Hepatocyte (in vitro differentiated cells): Measurements from ENCODE around the gene ACTG1. TPM values are rescaled to one million over a fixed set of nuclear protein-coding genes. Genes with fewer than 3 reads are reported as not detected.

Source experiments
- DNase-seq: peaks from one replicate; pipeline ENCODE4 v3.0.0-alpha.2; 2016; ENCODE audit warnings: low spot score
- H2AFZ ChIP-seq: fragments of 200-600 bp; sonication (generic); 2 replicates; pipeline ENCODE4 v1.6.0; 2016; ENCODE audit warnings: antibody characterized with exemption, mild to moderate bottlenecking
- H3K27ac ChIP-seq: fragments of 200-600 bp; sonication (generic); 2 replicates; pipeline ENCODE4 v1.5.1; 2016; ENCODE audit warnings: mild to moderate bottlenecking
- H3K27me3 ChIP-seq: fragments of 200-600 bp; sonication (generic); 2 replicates; pipeline ENCODE4 v1.6.1; 2016
- H3K36me3 ChIP-seq: fragments of 200-600 bp; sonication (generic); replicated peaks from 2 replicates; pipeline ENCODE4 v1.5.1; 2016; ENCODE audit warnings: low read depth; ENCODE audit not compliant: insufficient read depth
- H3K4me1 ChIP-seq: fragments of 200-600 bp; sonication (generic); 2 replicates; pipeline ENCODE4 v1.5.1; 2016; ENCODE audit warnings: mild to moderate bottlenecking, moderate library complexity; ENCODE audit not compliant: insufficient read depth
- H3K4me2 ChIP-seq: fragments of 200-600 bp; sonication (generic); 2 replicates; pipeline ENCODE4 v1.6.0; 2016
- H3K4me3 ChIP-seq: fragments of 200-600 bp; sonication (generic); 2 replicates; pipeline ENCODE4 v1.5.1; 2016; ENCODE audit warnings: mild to moderate bottlenecking
- H3K79me2 ChIP-seq: fragments of 200-600 bp; sonication (generic); 2 replicates; pipeline ENCODE4 v1.6.0; 2017; ENCODE audit warnings: mild to moderate bottlenecking
- H3K9me2 ChIP-seq: fragments of 200-600 bp; sonication (generic); replicated peaks from 2 replicates; pipeline ENCODE4 v1.6.0; 2017; ENCODE audit warnings: mild to moderate bottlenecking; ENCODE audit not compliant: insufficient read depth
- H3K9me3 ChIP-seq: fragments of 200-600 bp; sonication (generic); 2 replicates; pipeline ENCODE4 v1.5.1; 2016; ENCODE audit warnings: low read depth, mild to moderate bottlenecking
- H4K20me1 ChIP-seq: fragments of 200-600 bp; sonication (generic); 2 replicates; pipeline ENCODE4 v1.6.0; 2016; ENCODE audit warnings: mild to moderate bottlenecking; ENCODE audit not compliant: insufficient read depth, poor library complexity, severe bottlenecking
- EZH2 ChIP-seq: fragments of 200-600 bp; sonication (generic); IDR thresholded peaks from 2 replicates; pipeline ENCODE4 v1.6.1; 2016; ENCODE audit warnings: antibody characterized with exemption, mild to moderate bottlenecking, borderline replicate concordance
- EZH2phosphoT487 ChIP-seq: fragments of 200-600 bp; sonication (generic); IDR thresholded peaks from one replicate; pipeline ENCODE4 v1.6.1; 2018; ENCODE audit warnings: antibody characterized with exemption, mild to moderate bottlenecking, low read depth, moderate library complexity; ENCODE audit not compliant: unreplicated experiment, severe bottlenecking
- WGBS: methylation state at CpG from one replicate; pipeline ENCODE4 v1.1.6; 2016; ENCODE audit warnings: low lambda C conversion rate; ENCODE audit errors: missing lambda C conversion rate; 5-methylcytosine and 5-hydroxymethylcytosine counted together
- polyA plus RNA-seq: library from polyadenylated mRNA; unstranded; fragments of >200 nt; fragmentation: Nextera tagmentation; extraction: Ambion mirVana; gene quantifications from 2 replicates; pipeline ENCODE4 v1.2.1, GENCODE V29; 2016
- total RNA-seq: library from RNA; depleted of rRNA; stranded (reverse); fragments of >200 nt; gene quantifications from 2 replicates; pipeline ENCODE4 v1.2.3, GENCODE V29; 2014
- TF ChIP-seq, protein P1 (sequence below): fragments of 200-600 bp; sonication (generic); IDR thresholded peaks from 2 replicates; pipeline ENCODE4 v1.5.1; 2016; ENCODE audit warnings: antibody characterized with exemption, mild to moderate bottlenecking; ENCODE audit not compliant: poor library complexity

ACTG1 gene
- total and polyA plus RNA-seq, 2 experiments from 2014 or later = 2,832 to 3,298 TPM

- H3K4me1 ChIP-seq = peaks cover 16% of the 10 kb centered on the region
- no peak overlapping the region for H3K4me2 ChIP-seq
- no peaks in the 10 kb centered on the region for H3K27me3 ChIP-seq
- TF ChIP-seq, protein P1, sequence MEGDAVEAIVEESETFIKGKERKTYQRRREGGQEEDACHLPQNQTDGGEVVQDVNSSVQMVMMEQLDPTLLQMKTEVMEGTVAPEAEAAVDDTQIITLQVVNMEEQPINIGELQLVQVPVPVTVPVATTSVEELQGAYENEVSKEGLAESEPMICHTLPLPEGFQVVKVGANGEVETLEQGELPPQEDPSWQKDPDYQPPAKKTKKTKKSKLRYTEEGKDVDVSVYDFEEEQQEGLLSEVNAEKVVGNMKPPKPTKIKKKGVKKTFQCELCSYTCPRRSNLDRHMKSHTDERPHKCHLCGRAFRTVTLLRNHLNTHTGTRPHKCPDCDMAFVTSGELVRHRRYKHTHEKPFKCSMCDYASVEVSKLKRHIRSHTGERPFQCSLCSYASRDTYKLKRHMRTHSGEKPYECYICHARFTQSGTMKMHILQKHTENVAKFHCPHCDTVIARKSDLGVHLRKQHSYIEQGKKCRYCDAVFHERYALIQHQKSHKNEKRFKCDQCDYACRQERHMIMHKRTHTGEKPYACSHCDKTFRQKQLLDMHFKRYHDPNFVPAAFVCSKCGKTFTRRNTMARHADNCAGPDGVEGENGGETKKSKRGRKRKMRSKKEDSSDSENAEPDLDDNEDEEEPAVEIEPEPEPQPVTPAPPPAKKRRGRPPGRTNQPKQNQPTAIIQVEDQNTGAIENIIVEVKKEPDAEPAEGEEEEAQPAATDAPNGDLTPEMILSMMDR = no peak
- TF ChIP-seq EZH2 (no peak), EZH2phosphoT487 (no peak)
- H3K9me2 ChIP-seq = no peaks in the 10 kb centered on the region
- H3K36me3 ChIP-seq = no peaks in the 10 kb centered on the region
- peaks cover 3% of the 10 kb centered on the region for H3K79me2 ChIP-seq
- no peak overlapping the region for H3K27ac ChIP-seq
- no peaks in the 10 kb centered on the region for H4K20me1 ChIP-seq
- no peak overlapping the region for H2AFZ ChIP-seq
- DNase-seq = no peak
- H3K9me3 ChIP-seq = no peaks in the 10 kb centered on the region
- WGBS = 78% methylated on average over 21 of the region's 21 CpGs
- no peak overlapping the region for H3K4me3 ChIP-seq
These were observed 32.2 kb downstream of the ACTG1 start for GRCh38 chr17:81480140-81481072.

DNA sequence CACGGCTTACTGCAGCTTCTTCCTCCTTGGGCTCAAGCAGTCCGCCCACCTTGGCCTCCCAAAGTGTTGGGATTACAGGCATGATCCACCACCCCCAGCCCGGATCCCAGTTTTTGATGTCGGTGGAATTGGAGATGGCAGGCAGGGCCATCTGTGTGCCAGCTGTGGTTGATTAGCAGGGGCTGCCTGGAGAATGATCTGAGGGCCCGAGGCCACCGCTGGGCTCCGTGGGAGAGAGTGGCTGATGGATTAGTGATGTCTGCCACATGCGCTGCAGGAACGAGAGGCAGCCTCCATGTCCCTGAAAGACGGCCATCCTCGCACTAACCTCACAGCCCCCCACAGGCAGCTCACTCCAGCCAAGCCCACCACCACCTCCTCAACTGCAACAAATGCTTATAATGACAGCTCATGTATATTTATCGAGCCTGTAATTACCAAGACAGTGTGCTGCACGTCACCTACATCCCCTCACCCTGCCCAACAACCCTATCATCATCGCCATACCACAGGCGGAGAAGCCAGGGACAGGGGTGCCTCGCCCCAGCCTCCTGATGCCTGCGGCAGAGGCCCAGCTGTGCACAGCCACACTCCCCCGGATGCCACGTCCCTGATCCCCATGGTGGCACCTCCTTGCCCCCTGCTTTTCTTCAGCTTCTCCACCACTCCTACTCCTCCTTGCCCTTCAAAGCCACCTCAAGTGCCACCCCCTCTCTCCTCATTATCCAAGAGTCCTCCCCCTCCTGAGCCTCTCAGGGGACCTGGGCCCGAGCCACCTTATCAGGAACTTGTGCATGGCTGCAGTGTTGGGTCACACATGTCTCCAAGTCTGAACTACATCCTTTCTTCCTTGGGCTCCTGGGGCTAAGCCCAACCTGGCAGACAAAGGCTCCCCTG is 33.2 kb downstream of the ACTG1 start:
- no peak for DNase-seq
- no peaks in the 10 kb centered on the region for H3K36me3 ChIP-seq
- TF ChIP-seq, protein P1 = no peak
- TF ChIP-seq EZH2phosphoT487 = no peak
- no peak for TF ChIP-seq EZH2
- H3K27me3 ChIP-seq = no peaks in the 10 kb centered on the region
- WGBS = 83% methylated on average over 20 of the region's 20 CpGs
- H3K4me1 ChIP-seq = peaks cover 13% of the 10 kb centered on the region
- H4K20me1 ChIP-seq = no peaks in the 10 kb centered on the region
- H2AFZ ChIP-seq = no peak overlapping the region
- H3K4me2 ChIP-seq = no peak overlapping the region
- H3K4me3 ChIP-seq = no peak overlapping the region
- peaks cover 3% of the 10 kb centered on the region for H3K79me2 ChIP-seq
- no peaks in the 10 kb centered on the region for H3K9me3 ChIP-seq
- no peak overlapping the region for H3K27ac ChIP-seq
- no peaks in the 10 kb centered on the region for H3K9me2 ChIP-seq

- H3K27ac ChIP-seq = no peak overlapping the region
- no peaks in the 10 kb centered on the region for H3K27me3 ChIP-seq
- no peak overlapping the region for H3K4me2 ChIP-seq
- H3K9me3 ChIP-seq = no peaks in the 10 kb centered on the region
- no peak overlapping the region for H2AFZ ChIP-seq
- H3K4me3 ChIP-seq = no peak overlapping the region
- TF ChIP-seq, protein P1 = no peak
- no peak for DNase-seq
- 89% methylated on average over 20 of the region's 20 CpGs for WGBS
- no peaks in the 10 kb centered on the region for H3K36me3 ChIP-seq
- H4K20me1 ChIP-seq = no peaks in the 10 kb centered on the region
- H3K79me2 ChIP-seq = no peaks in the 10 kb centered on the region
- no peaks in the 10 kb centered on the region for H3K9me2 ChIP-seq
- peaks cover 3% of the 10 kb centered on the region for H3K4me1 ChIP-seq
These were observed 34.5 kb downstream of the ACTG1 start for GRCh38 chr17:81478119-81478518.
